CD1c-positive myeloid dendritic cell (primary cell): ENCODE data around the gene L3MBTL3.
"Not testable (repeated sequence)": the region's sequence is repeated elsewhere in the genome, so short reads cannot be mapped to it uniquely, and the experiment has no call there.

ENCODE experiments used
- DNase-seq: peaks from one replicate; pipeline ENCODE4 v3.0.0-alpha.2; 2016; ENCODE audit errors: extremely low spot score

The L3MBTL3 gene

DNA sequence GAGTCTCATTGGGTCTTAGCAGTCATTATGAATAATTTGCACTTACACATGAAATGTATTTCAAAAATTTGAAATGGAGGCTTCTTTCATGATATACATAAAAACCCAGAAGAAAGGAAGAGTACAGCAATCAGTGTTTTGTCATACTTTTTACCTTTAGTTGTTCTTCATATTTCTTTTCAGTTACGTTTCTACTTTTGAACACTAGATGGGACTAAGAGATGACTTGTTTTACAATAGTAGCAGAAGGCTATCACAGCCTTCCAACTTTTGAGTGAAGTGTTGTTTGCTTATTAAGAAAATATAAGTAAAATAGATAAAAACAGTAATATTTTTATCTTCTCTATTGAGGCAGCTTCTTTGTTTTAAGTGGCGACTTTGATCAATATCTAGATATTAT lies 58.1 kb downstream of the L3MBTL3 start:
- DNase-seq, result no peak

DNA sequence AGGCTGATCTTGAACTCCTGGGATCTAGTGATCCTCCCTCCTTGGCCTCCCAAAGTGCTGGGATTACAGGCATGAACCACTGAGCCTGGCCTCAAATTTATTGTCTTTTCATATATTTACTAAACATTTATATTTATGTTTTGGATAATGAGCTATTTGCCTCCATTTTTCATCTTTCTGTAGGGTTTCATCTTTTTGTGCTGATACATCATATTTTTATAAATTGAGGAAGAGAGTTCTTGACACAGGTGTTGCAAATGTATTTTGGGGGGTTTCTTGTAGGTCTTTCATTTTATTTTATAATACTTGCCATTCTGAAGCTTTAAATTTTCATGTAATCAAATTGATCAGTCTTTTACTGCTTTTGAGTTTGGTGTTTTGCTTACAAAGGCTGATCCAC lies 72.4 kb downstream of the L3MBTL3 start:
- no peak for DNase-seq

DNA sequence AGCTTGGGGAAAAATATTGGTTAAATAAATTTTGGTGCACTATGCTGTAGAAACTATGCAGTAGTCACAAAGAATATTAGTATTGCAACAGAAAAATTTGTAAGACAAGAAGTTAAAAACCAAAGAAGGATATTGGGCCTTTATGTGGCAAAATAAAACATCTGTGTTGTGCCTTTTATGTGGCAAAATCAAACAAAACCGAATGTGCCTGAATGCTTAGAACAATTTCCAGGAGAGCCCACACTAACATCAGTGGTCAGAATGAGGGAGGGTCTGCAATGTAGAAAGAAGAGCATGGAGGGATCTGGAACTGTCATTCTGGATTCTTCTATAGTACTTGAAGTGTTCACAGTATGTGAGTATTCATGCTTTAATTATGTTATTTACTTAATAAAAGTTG lies 75.2 kb downstream of the L3MBTL3 start:
- DNase-seq, result no peak

DNA sequence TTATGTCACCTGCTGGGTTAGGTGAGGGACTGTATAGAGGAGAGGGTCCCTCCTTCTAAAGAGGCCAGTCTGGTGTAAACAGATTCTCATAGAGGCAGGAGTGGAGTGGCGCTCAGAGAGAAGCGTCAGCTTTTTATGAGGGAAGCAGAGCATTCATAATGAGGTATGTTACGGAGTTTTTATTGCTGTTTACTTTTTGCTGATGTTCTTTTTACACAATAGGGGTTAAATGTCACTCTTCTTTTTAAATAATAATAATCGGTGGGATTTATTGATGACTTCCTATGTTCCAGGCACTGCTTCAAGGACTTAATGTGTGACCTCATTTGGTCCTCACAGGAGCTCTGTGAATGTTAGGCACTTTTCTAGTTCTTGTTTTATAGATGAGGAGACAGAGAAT lies 79.9 kb downstream of the L3MBTL3 start:
- no peak for DNase-seq

DNA sequence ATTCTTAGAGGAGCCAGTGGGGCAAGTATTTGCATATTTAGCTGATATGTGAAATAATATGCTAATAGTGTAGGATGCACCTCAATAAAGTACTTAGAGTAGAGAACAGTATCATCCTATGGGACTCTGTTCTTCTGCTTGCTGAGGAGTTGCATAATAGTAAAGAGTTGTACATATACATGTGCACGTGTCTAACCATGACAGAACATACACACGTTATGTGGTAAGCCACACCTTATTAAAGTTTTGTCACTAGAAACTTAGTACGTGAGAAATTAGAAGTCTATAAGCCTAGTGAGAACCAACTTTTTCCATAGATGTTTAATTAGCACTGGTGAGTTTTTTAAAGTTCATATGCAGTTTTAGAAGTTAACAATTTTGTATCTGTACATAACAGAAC lies 80.7 kb downstream of the L3MBTL3 start:
- DNase-seq, result no peak

DNA sequence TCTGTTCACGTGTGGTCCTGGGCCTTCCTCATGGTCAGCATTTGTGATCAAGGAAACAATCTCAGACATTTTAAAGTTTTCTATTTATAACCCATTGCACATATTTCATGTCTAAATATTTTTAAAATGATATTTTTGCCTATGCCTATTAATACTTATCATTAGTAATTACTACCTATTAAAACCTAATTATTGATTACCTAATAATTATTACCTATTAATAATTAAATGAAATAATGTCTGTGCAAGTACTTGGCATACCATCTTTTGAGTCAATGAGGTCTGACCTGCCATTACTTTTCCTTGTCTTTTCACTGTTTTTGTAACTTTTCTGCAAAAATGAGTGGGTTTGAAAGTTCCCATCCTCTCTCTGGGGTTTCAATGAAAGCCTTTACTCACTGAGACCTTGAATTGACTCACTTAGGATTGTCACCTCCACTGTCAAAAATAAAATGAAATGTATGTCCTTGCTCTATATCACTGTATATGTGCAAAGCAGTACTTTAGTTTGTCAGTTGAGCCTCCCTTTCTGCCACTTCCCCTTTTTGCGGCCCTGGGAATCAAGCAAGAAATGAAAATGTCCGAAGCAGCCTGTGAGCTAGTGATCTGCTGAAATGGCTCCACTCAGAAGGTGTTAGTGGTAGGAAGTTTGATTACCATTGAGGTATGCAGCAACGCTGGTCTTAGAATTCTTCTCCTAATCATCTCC lies 87.8 kb downstream of the L3MBTL3 start:
- peak; percentile 11 for DNase-seq

DNA sequence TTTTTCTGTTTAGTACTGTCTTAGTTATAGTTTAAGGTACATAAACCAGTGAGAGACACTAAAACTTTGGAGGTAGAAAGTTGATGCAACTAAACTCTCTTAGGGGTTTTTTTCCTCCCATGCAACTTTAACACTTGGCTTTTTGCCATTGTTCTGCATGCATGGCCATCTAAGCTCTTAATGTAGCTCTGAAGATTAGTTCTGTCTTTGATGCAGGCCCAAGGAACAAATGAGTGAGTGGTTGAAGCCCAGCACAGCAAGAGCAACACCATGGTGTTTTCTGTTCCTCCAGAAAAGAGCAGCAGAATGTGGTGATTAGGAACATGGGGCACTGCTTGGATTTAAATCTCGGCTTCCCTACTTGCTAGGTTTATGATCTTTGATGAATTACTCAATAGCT lies 89.3 kb downstream of the L3MBTL3 start:
- DNase-seq, result no peak

DNA sequence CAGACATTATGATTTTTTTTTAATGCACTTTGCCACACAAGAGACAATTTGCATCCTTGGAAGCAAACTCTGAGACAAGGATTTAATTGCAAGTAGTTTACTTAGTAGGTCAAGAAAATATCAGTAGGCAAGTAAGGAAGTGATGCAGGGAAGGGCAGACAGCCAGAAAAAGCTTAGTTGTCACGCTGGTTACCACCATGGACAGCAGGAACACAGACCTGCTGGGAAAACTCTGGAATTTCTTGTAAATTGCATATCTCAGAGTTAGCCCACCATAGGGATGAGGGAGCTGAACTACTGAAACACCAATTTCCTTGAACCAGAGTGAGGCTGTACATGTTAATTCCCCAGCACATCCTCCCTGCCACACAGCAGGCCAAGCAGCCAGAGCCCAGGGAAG lies 92.7 kb downstream of the L3MBTL3 start:
- no peak for DNase-seq

DNA sequence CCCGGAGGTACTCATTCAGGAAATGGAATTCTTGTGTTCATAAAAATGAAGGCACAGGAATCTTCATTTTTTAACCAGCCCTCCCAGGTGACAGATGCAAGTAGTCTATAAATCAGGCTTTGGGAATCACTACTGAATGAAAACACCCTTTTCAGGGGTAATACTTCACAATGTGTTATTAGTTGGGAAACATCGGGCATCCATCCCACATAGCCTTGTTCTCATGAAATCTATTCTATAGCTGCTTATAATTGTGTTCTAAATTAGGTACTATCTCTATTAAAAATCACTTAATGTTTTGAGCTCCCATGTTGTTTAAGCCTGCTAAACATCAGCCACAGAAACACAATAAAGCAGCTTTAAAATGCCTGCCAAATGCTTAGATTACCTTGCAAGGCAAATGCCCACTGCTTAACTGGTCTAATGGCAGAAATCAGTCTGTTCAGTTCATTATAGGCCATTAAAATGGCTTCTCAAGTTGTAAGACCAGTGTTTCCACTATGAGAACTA lies 94.9 kb downstream of the L3MBTL3 start:
- no peak for DNase-seq

DNA sequence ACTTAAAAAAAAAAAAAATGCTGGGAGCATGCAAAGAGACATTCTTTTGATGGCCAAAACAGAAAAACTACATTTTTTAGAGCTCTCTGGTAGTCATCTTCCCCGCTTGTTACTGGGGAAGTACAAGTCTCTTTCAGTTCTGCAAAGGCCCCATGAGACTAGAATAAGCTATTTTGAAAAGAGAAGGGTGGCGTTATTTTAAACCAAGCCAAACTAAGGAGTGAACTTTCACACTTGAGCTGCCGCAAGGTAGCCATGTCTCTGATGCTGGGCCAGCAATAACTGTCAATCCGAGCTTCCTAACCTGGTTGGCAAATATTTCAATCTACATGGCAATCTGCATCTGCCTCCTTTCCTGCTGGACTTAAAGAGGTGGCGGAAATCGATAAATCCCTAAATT lies 96.7 kb downstream of the L3MBTL3 start:
- DNase-seq, result peak; percentile 44

DNA sequence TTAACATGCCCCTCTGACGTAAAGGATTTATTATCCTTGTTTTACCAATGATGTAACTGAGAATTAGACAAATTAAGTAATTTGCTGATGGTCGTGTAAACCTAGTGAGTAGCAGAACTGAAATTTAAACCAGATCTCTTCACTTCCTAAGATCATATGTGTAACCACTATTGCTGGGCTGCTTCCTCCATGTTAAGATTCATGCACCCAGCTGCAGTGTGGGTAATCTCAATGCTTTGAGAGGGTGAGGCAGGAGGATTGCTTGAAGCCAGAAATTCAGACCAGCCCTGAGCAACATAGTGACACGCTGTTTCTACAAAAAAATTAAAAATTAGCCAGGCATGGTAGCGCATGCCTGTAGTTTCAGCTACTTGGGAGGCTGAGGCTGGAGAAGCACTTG lies 97.9 kb downstream of the L3MBTL3 start:
- peak; percentile 17 for DNase-seq

DNA sequence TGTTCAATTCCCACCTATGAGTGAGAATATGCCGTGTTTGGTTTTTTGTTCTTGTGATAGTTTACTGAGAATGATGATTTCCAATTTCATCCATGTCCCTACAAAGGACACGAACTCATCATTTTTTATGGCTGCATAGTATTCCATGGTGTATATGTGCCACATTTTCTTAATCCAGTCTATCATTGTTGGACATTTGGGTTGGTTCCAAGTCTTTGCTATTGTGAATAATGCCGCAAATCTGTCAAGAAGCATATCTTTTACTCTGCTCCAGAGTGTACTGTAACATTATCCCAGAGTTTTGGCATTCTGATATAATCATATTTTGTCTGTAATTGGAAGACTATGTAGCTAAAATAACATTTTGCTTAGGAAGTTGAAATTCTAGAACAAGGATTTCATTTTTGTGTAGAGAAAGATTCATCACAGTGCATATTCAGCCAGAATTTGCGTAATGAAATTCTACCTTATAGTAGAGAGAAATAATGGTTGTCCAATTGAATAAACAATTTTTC lies 98.9 kb downstream of the L3MBTL3 start:
- not testable (repeated sequence) for DNase-seq

DNA sequence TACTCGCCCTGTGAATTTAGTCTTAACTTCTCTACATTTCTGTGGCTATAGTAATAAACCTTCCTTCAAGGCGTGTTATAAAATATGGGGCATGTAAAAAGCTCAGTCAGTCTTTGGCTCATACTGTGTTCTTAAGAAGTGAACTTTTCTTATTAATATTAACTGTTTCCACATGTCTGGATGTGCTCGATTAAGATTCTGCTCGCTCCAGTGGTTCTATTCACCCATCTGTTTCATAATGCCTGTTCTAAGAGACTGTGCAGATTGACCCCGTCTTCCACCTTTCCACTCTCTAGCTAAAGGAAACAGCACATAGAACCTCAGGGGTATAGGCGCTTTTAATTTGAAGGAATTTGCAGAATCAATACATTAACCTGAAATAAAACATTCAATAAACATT lies 99.9 kb downstream of the L3MBTL3 start:
- no peak for DNase-seq

DNA sequence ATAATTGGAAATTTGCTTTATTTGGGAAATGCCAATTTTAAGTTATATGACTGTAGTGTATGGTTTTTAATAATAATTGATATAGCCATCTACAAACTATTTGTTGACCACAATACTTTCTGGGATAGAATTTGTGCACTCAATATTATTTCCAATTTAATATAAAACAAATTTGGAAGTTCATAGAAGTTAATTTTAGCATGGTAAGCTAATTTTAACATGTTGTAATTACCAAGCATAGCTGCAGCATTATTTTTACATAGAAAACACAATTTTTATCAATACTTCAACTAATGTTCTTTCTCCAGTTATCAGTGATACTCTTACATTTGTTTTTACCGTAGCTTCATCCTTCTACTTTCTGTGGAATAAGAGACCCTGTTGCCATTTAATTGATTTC lies 100.8 kb downstream of the L3MBTL3 start:
- DNase-seq, result no peak

DNA sequence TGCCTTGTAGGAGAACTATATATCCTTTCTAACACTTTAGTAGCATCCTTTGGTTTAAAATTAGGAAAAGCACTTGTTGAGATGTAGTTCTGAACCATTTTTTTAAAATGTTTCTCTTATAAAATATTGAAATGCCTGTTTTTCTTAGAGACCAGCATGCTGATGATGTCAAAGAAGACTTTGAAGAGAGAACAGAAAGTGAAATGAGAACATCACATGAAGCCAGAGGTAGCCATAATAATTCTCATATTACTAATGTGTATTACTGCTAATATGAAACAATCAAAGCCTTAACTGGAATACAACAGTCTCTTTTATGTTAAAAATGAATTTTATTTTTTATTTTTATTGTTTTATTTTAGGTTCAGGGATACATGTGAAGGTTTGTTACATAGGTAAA lies 102.3 kb downstream of the L3MBTL3 start:
- DNase-seq, result no peak

DNA sequence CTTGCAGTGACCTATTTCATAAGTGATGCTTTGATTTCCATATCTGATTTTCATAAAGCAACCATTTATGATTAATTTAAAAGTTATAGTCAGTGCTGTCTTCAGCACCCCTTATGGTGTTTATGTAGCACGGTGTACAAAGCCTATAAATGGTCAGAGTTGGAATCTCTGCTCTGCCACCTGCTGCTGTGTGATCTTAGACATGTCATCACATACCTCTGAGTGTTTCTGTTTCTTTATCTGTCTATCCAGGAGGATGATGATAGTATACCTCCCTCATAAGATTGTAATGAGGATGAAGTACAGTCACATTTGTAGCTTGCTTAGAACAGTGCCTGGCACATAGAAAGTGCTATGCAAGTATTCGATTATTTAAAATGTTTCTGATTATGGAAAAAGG lies 103.9 kb downstream of the L3MBTL3 start:
- DNase-seq, result no peak

DNA sequence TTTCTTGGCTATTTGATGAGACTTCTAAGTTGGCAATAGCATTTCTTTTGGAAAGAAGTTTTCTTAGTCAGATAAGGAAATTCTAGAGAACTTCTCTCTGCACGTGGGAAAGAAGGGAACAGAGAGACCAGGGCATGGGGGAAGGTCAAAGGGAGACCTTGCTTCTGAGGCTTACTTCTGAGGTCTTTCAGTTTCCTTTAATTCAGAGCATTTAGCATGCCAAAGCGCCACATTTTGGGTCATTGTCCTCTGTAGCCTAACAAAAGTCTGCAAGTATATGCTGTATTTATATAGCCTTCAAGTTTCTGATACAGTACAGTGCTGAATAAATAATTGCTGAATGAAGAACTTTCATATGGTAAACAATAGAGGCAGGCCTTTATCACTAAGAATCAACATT lies 108.8 kb downstream of the L3MBTL3 start:
- DNase-seq, result no peak

DNA sequence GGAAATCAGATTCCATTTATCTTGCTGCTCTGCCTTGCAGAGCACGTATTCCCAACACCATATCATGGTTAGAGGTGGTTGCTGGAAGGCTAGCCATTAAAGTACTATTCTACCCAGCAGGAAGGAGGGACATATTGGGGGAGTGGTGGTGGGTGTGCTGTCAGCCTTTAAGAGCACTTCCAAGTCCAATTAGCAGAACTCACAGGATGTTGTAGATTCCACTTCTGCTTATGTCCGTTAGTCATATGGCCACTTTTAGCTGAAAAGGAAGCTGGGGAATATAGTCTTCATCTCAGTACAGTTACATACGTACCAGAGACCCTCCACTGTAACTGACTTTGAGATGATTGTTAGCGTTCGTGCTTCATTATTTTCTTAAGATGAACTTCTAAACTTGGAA lies 109.9 kb downstream of the L3MBTL3 start:
- DNase-seq, result peak; percentile 48

DNA sequence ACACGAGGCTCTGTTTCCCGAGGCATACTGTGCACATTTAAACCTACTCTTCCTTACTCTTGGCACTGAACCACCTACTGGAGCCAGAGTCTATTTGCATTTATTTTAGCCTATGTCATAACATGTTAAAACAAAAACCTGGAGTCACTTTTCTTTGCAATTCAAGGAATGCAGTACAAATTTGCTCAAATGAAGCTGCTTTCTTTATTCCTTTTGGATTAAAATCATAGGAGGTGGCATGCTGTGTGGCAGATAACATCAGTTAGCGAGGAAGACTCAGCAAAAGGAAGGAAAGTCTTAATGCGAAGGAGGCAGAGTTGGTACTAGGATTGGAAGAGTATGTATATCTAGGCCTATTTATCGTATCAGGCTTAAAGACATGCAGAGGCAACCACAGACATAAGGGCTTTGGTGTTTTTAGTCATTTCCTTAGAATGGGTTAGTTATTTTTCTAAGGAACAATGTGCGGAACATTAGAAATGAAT lies 111.4 kb downstream of the L3MBTL3 start:
- DNase-seq, result no peak

DNA sequence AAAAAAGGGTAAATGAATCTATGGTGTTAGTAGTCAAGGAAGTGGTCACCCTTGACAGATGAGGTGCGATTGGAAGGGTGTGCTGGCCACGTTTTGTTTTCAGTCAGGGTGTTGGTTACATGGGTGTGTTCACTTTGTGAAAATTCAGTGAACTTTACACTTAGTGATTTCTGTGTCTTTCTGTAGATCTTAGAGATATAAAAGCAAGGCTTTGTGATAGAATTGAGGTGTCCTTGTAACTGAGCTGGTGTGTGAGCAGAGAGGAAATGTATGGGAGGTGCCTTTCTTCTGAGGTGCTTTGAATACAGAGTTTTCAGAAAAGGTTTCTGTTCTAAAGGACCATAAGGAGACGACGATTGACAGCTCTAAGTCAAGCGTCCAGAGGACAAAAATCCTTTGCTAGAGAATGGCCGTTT lies 113.9 kb downstream of the L3MBTL3 start:
- DNase-seq, result no peak

DNA sequence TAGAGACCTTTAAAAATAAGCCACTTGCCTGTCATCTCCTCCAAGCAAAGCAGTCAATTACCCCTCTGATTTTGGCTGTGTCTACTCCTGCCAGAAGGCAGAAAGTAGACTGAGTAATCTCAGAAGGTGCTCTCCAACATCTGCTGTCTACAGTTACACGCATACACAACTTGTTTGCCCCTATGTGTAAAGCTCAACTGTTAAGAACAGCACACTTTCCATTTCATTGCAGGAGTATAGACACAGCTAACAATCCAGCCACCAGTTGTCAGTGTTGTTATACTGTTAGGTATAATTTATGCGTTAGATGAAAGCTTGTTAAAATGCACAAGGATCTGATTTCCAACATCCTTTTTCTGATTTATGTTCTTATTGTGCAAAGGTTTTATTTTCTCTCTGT lies 116.2 kb downstream of the L3MBTL3 start:
- DNase-seq, result no peak

DNA sequence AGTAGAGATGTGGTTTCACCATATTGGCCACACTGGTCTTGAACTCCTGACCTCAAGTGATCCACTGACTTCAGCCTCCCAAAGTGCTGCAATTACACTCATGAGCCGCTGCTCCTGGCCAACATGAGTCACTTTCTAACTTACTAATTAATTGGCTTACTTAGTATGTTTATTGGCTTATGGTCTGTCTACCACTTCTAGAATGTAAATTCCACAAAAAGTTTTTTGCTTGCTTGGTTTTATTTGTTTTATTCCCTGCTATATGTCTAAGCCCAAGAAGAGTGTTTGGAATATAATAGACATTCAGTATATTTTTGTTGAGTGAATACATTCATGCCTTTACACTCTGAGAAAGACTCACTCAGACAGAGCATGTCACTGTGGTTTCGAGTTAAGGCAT lies 118.4 kb downstream of the L3MBTL3 start:
- DNase-seq, result no peak

DNA sequence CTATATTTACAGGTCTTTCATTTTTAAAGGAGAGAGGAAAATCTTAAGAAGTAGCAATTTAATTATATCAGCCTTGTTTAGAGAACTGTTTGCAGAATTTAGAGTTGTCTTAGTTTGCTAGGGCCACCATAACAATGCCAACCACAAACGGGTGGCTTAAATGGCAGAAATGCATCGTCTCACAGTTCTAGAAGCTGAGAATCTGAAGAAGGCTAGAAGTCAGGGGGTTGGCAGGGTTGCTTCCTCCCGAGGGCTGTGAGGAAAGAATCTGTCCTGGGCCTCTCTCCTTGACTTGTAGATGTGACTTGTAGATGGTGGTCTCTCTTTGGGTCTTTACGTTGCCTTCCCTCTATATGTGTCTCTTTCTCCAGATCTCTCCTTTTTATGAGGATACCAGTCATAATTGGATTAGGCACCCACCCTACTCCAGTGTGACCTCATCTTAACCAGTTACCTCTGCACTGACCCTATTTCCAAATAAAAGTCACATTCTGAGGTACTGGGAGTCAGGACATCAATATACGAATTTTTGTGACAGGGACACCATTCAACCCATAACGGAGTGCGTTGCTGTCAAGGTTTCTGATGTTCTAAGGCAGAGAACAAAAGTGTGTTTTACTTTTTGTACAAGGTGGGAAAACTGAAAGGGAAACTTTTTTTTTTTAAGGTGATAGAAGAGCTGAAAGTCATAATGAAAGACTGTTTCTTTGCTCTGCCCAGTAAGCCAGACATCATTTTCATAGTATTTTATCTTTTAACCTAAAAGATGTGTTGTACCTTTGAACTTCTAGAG lies 119.9 kb downstream of the L3MBTL3 start:
- DNase-seq, result no peak
